Endothelial cell of umbilical vein (primary cell): ENCODE measurements around the gene CDO1. TPM values are rescaled to one million over a fixed set of nuclear protein-coding genes. Genes with fewer than 3 reads are reported as not detected.

Experiments used
- BruUV-seq: library from RNA; stranded (reverse); fragments of 400-500 nt; replicated peaks from 2 replicates; lab custom pipeline; 2021; lab: Mats Ljungman, UMichigan
- CTCF ChIA-PET: fragments of 300-600, 350-600 bp; sonication (Branson Sonifier 250); formaldehyde crosslinking; loops from one replicate; lab custom pipeline; 2021; ENCODE audit warnings: antibody characterized with exemption, inconsistent platforms; lab: Charles Lee
- POLR2A ChIA-PET: fragments of 300-600, 350-600 bp; sonication (Branson Sonifier 250); formaldehyde crosslinking; loops from one replicate; lab custom pipeline; 2021; ENCODE audit warnings: antibody characterized with exemption, inconsistent platforms; lab: Charles Lee
- DNase-seq: peaks from one replicate; pipeline ENCODE4 v3.0.0-alpha.2; 2011; ENCODE audit warnings: low read depth, low spot score
- FAIRE-seq: peaks from 2 replicates; lab custom pipeline; 2011; peaks lifted over from hg19 to GRCh38; lab: Jason Lieb, UNC
- H2AFZ ChIP-seq: 2 replicates; pipeline ENCODE4 v1.6.0; 2012; ENCODE audit warnings: low read depth, low read length, control low read depth, inconsistent platforms
- H3K27ac ChIP-seq: 2 replicates; pipeline ENCODE4 v1.5.1; 2011; ENCODE audit warnings: low read depth, mild to moderate bottlenecking, control low read depth, low read length, moderate library complexity; ENCODE audit not compliant: insufficient read depth
- H3K27me3 ChIP-seq, 2 experiments: 2 replicates each; pipeline versions ENCODE4 v1.6.0 to v1.6.1; 2011; ENCODE audit warnings: low read length in 2 of 2, mixed read lengths in 1 of 2; ENCODE audit not compliant: control insufficient read depth in 2 of 2, insufficient read depth in 2 of 2
- H3K36me3 ChIP-seq, 2 experiments: 2 replicates in 1 of 2; 3 replicates in 1 of 2; pipeline ENCODE4 v1.5.1; 2011; ENCODE audit warnings: low read length in 2 of 2, mild to moderate bottlenecking in 1 of 2, moderate library complexity in 1 of 2; ENCODE audit not compliant: control insufficient read depth in 2 of 2, insufficient read depth in 2 of 2; ENCODE audit errors: extremely low read depth in 1 of 2
- H3K4me1 ChIP-seq: 3 replicates; pipeline ENCODE4 v1.5.1; 2011; ENCODE audit warnings: mild to moderate bottlenecking, low read length; ENCODE audit not compliant: control insufficient read depth, insufficient read depth; ENCODE audit errors: extremely low read depth
- H3K4me2 ChIP-seq: 2 replicates; pipeline ENCODE4 v1.6.1; 2011; ENCODE audit warnings: low read length, control low read depth, mixed read lengths; ENCODE audit not compliant: insufficient read depth
- H3K4me3 ChIP-seq, 3 experiments: fragments of 200-600 bp in 1 of 3; sonication (generic), shearing (Covaris generic) in 1 of 3; replicated peaks in 1 of 3; 2 replicates each; pipeline ENCODE4 v1.5.1; 2011 to 2016; ENCODE audit warnings: control low read depth in 3 of 3, low read length in 3 of 3, mild to moderate bottlenecking in 2 of 3, inconsistent platforms in 1 of 3, low read depth in 1 of 3, moderate library complexity in 1 of 3; ENCODE audit not compliant: insufficient read depth in 1 of 3
- H3K79me2 ChIP-seq: 2 replicates; pipeline ENCODE4 v1.6.0; 2012; ENCODE audit warnings: low read length, inconsistent platforms; ENCODE audit not compliant: control insufficient read depth, insufficient read depth
- H3K9ac ChIP-seq: replicated peaks from 2 replicates; pipeline ENCODE3; 2011; ENCODE audit warnings: low read length, control low read depth; ENCODE audit not compliant: insufficient read depth; ENCODE audit errors: extremely low read depth
- H3K9me1 ChIP-seq: replicated peaks from 3 replicates; pipeline ENCODE4 v1.6.0; 2011; ENCODE audit warnings: mild to moderate bottlenecking, low read length; ENCODE audit not compliant: control insufficient read depth, insufficient read depth; ENCODE audit errors: extremely low read depth
- H3K9me3 ChIP-seq: replicated peaks from 2 replicates; pipeline ENCODE4 v1.5.1; 2012; ENCODE audit warnings: low read length, inconsistent platforms; ENCODE audit not compliant: control insufficient read depth, insufficient read depth
- H4K20me1 ChIP-seq: replicated peaks from 2 replicates; pipeline ENCODE3; 2011; ENCODE audit warnings: mild to moderate bottlenecking, low read length; ENCODE audit not compliant: control insufficient read depth, insufficient read depth; ENCODE audit errors: extremely low read depth
- CTCF ChIP-seq, 2 donors: IDR thresholded peaks; 1 replicate in 1 of 2; 2 replicates in 1 of 2; pipeline ENCODE4 v1.5.1; 2011; ENCODE audit warnings: low read length in 2 of 2, mild to moderate bottlenecking in 2 of 2, moderate library complexity in 2 of 2, control low read depth in 1 of 2, inconsistent platforms in 1 of 2, low read depth in 1 of 2; ENCODE audit not compliant: insufficient read depth in 1 of 2; ENCODE audit errors: extremely low read depth in 1 of 2
- EZH2 ChIP-seq: IDR thresholded peaks from 2 replicates; pipeline ENCODE4 v1.6.1; 2012; ENCODE audit warnings: borderline replicate concordance, low read depth, mild to moderate bottlenecking, moderate library complexity, low read length, inconsistent platforms; ENCODE audit not compliant: severe bottlenecking
- FOS ChIP-seq: IDR thresholded peaks from 2 replicates; pipeline ENCODE4 v1.6.1; 2011; ENCODE audit warnings: mild to moderate bottlenecking, low read length, moderate library complexity, borderline replicate concordance; ENCODE audit not compliant: insufficient read depth
- GATA2 ChIP-seq: IDR thresholded peaks from 2 replicates; pipeline ENCODE4 v1.7.0; 2011; ENCODE audit warnings: low read depth, mild to moderate bottlenecking, moderate library complexity, mixed read lengths, low read length; ENCODE audit not compliant: insufficient read length, insufficient read depth
- JUN ChIP-seq: IDR thresholded peaks from 2 replicates; pipeline ENCODE4 v1.6.1; 2011; ENCODE audit warnings: borderline replicate concordance, low read depth; ENCODE audit not compliant: insufficient read length, insufficient read depth
- MAX ChIP-seq: IDR thresholded peaks from 2 replicates; pipeline ENCODE4 v1.6.1; 2011; ENCODE audit not compliant: insufficient read depth, insufficient read length
- MYC ChIP-seq: IDR thresholded peaks from one replicate; pipeline ENCODE4 v1.6.1; 2011; ENCODE audit warnings: mild to moderate bottlenecking, low read depth, low read length
- POLR2A ChIP-seq: IDR thresholded peaks from 2 replicates; pipeline ENCODE4 v1.6.1; 2012; ENCODE audit warnings: low read depth, mild to moderate bottlenecking, control low read depth, low read length
- POLR2AphosphoS5 ChIP-seq: IDR thresholded peaks from 2 replicates; pipeline ENCODE4 v1.6.1; 2012; ENCODE audit warnings: low read depth, mild to moderate bottlenecking, control low read depth, low read length, moderate library complexity; ENCODE audit not compliant: insufficient read depth
- dilution Hi-C: fragments of 300-500 bp; cut with MboI; formaldehyde crosslinking; loops from one replicate; pipeline ENCODE4 v1.15.0; 2019; ENCODE audit warnings: low sequenced_read_pairs; ENCODE audit not compliant: extremely low pct_ligation_motif_present
- intact Hi-C: fragments of 100-400 bp; cut with micrococcal nuclease; formaldehyde crosslinking; loops from one replicate; pipeline ENCODE4 v1.10.0; 2022
- polyA plus RNA-seq, 4 experiments: library from polyadenylated mRNA; depleted of rRNA in 3 of 4; stranded (reverse) in 3 of 4; unstranded in 1 of 4; fragments of >200 nt; gene quantifications; 2 replicates each; pipeline versions ENCODE4 v1.2.1 to v1.2.3, GENCODE V29; 2011 to 2012; ENCODE audit warnings: missing spikeins in 1 of 4
- total RNA-seq: library from RNA; stranded (reverse); gene quantifications from 2 replicates; pipeline ENCODE4 v1.2.3, GENCODE V29; 2021

The CDO1 gene
- total and polyA plus RNA-seq, 2 donors (not counting 3 experiments of a cell fraction or from before 2014, with no cell fraction given) = 1.3 to 1.7 TPM

DNA sequence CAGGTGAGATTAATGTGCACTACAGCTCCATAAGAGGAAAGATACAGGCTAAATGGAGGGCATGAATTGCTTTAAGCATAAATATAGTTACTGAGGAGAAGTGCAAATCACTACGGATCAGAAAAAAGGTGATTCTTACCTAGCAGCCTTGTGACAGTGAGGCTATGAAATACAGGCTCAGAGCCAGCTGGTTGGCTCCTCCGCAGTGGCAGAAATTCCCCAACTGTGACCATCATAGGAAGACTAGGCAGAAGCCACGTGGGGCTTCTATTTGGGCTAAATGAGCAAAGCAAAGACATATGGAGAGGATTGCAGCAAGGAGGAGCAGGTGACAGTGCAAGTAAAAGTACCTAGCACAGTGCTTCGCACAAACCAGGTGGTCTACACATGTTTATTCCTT lies 40.5 kb downstream of the CDO1 start:
- ChIA-PET CTCF (no interaction called here), POLR2A (no interaction called here)
- no TSS peak for BruUV-seq
- Histone ChIP-seq H3K79me2 (no peaks in the 10 kb centered on the region), H3K4me1 (no peaks in the 10 kb centered on the region), H2AFZ (no peak overlapping the region), H3K36me3 (no peaks in the 10 kb centered on the region), H3K27ac (no peak overlapping the region), H3K9me1 (no peaks in the 10 kb centered on the region), H4K20me1 (no peaks in the 10 kb centered on the region), H3K4me2 (no peak overlapping the region), H3K27me3 (peaks cover 2 to 3% of the 10 kb centered on the region in 2 experiments), H3K4me3 (no peak overlapping the region), H3K9ac (no peak overlapping the region), H3K9me3 (no peaks in the 10 kb centered on the region)
- TF ChIP-seq POLR2AphosphoS5 (no peak), POLR2A (no peak), EZH2 (no peak)
- dilution Hi-C loops (no loop called here), intact Hi-C loops (no loop called here)
- FAIRE-seq (no peak), DNase-seq (no peak)

DNA sequence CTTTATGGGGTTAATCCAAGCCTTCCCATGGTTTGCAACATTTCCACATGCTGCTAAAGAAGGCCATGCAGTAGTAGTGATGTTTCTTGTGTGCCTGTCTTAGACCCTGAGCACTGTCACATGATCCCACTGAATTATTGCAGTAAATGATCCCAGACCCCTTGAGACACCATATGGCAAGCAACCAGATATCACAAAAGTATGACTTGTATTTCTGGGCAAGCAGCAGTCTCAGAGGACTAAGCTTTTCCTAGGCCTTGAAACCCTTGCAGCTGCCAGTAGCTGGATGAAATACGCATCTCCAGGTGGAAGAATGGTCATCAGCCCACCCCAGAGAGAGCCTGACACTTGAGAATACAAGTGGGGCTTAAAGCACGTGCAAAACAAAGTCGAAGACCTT lies 41.8 kb downstream of the CDO1 start:
- intact Hi-C loops (no loop called here), dilution Hi-C loops (no loop called here)
- Histone ChIP-seq H3K4me1 (no peaks in the 10 kb centered on the region), H4K20me1 (no peaks in the 10 kb centered on the region), H3K27ac (no peak overlapping the region), H3K4me2 (no peak overlapping the region), H3K4me3 (no peak overlapping the region), H2AFZ (no peak overlapping the region), H3K9ac (no peak overlapping the region), H3K9me1 (no peaks in the 10 kb centered on the region), H3K27me3 (peaks cover 2 to 3% of the 10 kb centered on the region in 2 experiments), H3K36me3 (no peaks in the 10 kb centered on the region), H3K9me3 (no peaks in the 10 kb centered on the region), H3K79me2 (no peaks in the 10 kb centered on the region)
- POLR2A ChIA-PET = interaction anchor here (0.7 kb wide), 1 partner anchor 126 kb away, joined by 4 read pairs; no protein-coding TSS in a partner anchor
- BruUV-seq = no TSS peak
- TF ChIP-seq MYC (no peak), POLR2AphosphoS5 (no peak), CTCF (IDR thresholded peaks at IDR 0.05; ENCODE audit: extremely low read depth in 1 of 2, insufficient read depth in 1 of 2, low read depth in 1 of 2, low read length in 2 of 2) (no peak), POLR2A (no peak), GATA2 (no peak), JUN (no peak), FOS (no peak), MAX (no peak), EZH2 (no peak)
- DNase-seq = no peak
- CTCF ChIA-PET = no interaction called here
- FAIRE-seq = no peak
